Hepatocyte (in vitro differentiated cells): Measurements from ENCODE around the gene CDRT4.

Source experiments
- CTCF ChIP-seq: fragments of 200-600 bp; sonication (generic); IDR thresholded peaks from 2 replicates; pipeline ENCODE4 v1.5.1; 2016; ENCODE audit warnings: antibody characterized with exemption, mild to moderate bottlenecking; ENCODE audit not compliant: poor library complexity
- EZH2 ChIP-seq: fragments of 200-600 bp; sonication (generic); IDR thresholded peaks from 2 replicates; pipeline ENCODE4 v1.6.1; 2016; ENCODE audit warnings: antibody characterized with exemption, mild to moderate bottlenecking, borderline replicate concordance
- EZH2phosphoT487 ChIP-seq: fragments of 200-600 bp; sonication (generic); IDR thresholded peaks from one replicate; pipeline ENCODE4 v1.6.1; 2018; ENCODE audit warnings: antibody characterized with exemption, mild to moderate bottlenecking, low read depth, moderate library complexity; ENCODE audit not compliant: unreplicated experiment, severe bottlenecking

- TF ChIP-seq CTCF (no peak), EZH2 (no peak), EZH2phosphoT487 (no peak)
These were observed 5.5 kb upstream of the CDRT4 start for GRCh38 chr17:15472891-15473290.
